Measurements from ENCODE around the gene ETS1.

Gene ETS1

DNA sequence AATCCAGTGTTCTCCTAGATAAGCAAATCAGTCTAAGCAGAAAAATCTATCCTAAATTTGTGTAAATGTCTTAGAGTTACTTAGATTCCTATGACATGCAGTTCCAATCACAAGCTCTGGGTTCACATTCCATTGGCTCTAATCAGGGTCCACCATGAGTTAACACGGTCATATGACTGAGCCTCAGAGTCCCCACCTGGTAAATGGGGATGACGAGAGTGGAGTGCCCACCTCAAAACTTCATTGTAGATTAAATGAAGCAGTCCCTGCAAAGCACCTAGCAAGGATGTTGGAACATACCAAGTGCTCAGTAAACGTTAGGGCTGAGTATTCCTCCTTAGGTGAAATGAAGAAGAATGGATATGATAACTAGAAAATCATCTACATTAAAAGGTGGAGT lies 3.1 kb downstream of the ETS1 start:
- FAIRE-seq, result no peak
- no peak for TF ChIP-seq CTCF (IDR thresholded peaks at IDR 0.05; ENCODE audit: insufficient read depth, missing control alignments)
- DNase-seq (ENCODE audit: insufficient read length, low spot score), result no peak

DNA sequence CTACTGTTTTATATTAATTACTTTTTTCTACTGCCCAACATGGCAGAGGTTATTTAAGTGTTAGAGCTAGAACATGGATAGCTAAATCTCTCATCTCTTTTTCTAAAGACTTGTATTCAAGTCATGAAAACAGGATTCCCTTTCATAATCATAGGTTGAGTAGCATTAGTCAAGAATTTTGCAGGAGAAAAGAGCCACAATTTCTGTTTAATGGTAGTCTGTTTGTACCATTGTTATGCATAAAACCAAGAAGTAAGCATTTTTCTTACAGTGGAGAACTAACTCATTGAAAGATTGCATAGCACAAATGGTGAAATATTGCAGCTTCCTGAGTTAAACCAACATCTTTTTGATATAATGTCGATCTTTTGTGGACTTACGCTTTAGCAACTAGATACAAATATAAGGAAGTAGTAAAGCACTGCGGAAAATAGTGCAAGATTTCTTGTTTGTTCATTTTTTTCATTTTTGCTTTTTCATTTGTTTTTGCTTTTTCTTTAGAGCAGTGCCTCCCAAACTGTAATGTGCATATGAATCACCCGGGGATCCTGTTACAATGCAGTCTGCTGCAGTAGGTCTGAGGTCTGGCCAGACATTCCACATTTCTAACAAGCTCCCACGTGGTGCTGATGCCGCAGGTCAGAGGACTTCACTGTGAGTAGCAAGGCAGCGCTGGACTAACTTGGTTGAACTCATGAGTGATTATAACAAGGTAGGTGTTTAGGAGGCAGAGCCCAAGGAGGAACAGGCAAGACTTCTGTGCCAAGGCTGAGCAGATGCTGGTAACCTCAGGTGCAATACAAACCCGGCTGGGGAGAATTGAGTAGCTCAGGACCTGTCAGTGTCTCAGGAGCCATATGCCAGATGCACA lies 4.6 kb downstream of the ETS1 start:
- no peak for DNase-seq (ENCODE audit: insufficient read length, low spot score)
- no peak for FAIRE-seq
- no peak for TF ChIP-seq CTCF (IDR thresholded peaks at IDR 0.05; ENCODE audit: insufficient read depth, missing control alignments)

DNA sequence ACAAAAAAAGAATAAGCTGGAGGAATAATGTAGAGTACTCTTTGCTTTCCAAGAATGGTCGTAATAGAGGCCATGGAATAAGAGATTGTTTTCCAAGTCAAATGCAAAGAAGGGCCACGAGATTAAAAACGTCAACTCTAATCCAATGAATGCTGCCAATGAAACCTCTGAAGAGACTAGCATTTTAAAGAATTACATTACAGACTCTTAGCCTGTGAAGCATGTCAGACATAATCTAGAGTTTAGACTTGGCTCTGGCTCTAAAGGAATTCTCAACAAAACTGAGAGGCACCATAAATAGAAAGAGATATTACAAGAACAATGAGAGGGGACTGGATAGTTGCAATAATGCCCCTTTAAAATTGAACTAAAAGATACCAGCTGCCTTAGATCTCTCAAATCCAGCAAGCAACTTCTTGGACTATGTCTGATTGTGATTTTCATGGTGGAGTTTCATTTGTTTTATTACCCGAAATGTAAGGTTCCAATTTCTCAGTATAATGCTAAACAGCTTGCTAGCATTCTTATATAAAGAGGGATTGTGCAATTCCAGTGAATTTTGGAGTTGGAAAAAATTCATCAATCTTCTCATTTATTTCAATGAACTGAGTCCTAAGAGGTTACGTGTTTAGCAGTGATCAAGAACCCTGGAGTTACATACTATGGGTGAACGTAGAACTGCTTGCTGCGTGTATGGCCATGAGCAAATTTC lies 5.6 kb downstream of the ETS1 start:
- FAIRE-seq (no peak), DNase-seq (ENCODE audit: insufficient read length, low spot score) (no peak)
- TF ChIP-seq CTCF (IDR thresholded peaks at IDR 0.05; ENCODE audit: insufficient read depth, missing control alignments), result no peak

- DNase-seq (ENCODE audit: insufficient read length, low spot score), result no peak
- no peak for TF ChIP-seq CTCF (IDR thresholded peaks at IDR 0.05; ENCODE audit: insufficient read depth, missing control alignments)
- FAIRE-seq, result no peak
Measured at GRCh38 chr11:128580612-128581011, 6.7 kb downstream of the ETS1 start.

GRCh38 chr11:128579798-128580504 lies 7.4 kb downstream of the ETS1 start:
- TF ChIP-seq CTCF (IDR thresholded peaks at IDR 0.05; ENCODE audit: insufficient read depth, missing control alignments), result no peak
- FAIRE-seq, result no peak
- no peak for DNase-seq (ENCODE audit: insufficient read length, low spot score)

DNA sequence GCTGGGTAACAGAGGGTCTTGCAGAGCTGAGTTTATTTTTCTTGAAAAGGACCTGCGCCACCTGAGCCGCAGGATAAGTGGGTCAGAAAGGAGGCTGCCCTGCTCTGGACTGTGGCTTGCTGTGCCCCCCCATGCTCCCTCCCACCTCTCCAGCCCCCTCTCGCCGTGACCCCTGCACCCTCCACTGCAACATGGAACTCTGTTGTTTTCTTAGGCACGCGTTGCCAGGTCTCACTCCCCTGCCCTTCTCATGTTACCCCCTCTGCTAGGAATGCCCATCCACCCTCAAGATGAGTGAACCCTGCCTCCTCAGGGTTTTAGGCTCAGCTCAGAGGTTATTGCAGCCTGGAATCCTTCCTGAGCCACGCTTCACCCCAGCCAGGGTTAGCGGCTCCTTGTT lies 10.8 kb downstream of the ETS1 start:
- DNase-seq (ENCODE audit: insufficient read length, low spot score) (no peak), FAIRE-seq (no peak)
- no peak for TF ChIP-seq CTCF (IDR thresholded peaks at IDR 0.05; ENCODE audit: insufficient read depth, missing control alignments)
